NK-92 (cell line): ENCODE results near the gene MAST4.

ENCODE experiments used
- DNase-seq: peaks from one replicate; lab custom pipeline; 2025; ENCODE audit not compliant: unreplicated experiment; lab: John Stamatoyannopoulos, UW

MAST4 gene

DNA sequence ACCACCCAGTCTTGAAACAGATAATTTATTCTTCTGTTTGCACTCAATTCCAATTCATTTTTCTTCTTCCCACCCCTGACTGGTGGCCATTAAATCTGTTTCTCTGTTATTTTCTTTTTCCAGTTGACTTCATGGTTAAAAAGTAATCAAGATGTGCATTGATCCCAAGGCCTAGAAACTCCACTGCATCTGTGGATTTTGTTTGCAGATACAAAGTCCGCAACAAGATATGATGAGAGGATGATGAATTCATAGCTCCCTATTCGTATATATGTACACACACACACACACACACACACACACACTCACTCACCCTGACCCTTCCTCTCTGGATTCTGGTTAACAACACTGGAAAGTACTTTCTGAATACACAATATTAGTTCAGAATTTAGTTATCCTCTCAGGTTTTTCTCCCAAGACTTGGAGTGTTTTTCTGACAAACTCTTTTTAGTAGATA, 548.0 kb downstream of the MAST4 start:
- DNase-seq: no peak

DNA sequence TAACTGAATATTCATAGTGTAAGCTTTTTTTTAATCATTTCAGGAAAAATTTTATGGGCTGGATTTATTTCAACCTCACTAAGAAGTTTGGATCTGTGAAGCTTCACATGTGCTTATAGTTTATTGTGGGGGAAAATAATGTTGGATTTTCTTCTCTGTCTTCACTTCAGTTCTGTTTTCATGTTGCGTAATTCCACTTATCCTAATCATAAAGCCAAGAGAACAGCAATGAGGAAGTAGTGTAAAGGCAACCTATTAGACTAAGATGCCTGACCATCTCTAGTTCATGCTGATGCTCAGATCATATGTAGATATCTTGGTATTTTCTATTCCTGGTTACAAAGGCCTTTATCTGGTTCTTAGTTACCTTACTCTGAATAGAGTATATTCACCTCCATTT, 550.4 kb downstream of the MAST4 start:
- DNase-seq: no peak

DNA sequence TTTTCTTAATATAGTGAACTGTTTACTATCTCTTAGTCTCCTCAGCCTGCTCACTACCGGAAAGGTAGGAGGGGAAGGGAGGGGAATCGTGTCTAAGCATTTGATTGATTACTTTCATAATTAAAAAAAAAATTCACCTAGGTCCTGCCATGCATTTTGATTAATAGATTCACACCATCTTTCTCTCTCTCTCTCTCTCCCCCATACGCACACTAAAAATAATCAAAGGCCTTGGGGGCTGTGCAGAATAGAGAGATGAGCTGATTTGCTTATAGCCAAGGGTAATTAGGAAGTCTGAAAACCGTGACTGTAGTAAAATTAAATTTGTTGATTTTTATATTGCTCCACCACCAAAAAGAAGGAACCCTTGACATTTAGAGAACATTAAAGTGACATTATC, 550.8 kb downstream of the MAST4 start:
- no peak for DNase-seq

DNA sequence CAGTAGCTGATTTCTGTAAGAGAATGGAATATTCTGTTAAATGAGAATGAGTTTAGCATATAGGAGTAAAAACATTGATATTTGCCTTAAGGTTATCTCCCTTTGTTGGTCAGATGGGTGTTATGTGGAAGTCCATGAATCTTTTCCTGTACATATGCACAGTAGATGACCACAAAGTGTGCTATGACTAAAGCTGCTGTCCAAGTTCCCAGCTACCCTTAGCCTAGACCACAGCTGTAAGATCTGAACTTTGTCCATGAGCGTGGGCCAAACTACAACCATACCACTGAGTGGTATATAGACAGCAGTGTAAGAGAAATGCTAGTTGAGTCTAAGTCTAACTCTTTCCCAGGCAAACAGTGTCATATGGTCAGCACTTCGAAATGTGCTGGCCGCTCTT, 551.6 kb downstream of the MAST4 start:
- no peak for DNase-seq

DNA sequence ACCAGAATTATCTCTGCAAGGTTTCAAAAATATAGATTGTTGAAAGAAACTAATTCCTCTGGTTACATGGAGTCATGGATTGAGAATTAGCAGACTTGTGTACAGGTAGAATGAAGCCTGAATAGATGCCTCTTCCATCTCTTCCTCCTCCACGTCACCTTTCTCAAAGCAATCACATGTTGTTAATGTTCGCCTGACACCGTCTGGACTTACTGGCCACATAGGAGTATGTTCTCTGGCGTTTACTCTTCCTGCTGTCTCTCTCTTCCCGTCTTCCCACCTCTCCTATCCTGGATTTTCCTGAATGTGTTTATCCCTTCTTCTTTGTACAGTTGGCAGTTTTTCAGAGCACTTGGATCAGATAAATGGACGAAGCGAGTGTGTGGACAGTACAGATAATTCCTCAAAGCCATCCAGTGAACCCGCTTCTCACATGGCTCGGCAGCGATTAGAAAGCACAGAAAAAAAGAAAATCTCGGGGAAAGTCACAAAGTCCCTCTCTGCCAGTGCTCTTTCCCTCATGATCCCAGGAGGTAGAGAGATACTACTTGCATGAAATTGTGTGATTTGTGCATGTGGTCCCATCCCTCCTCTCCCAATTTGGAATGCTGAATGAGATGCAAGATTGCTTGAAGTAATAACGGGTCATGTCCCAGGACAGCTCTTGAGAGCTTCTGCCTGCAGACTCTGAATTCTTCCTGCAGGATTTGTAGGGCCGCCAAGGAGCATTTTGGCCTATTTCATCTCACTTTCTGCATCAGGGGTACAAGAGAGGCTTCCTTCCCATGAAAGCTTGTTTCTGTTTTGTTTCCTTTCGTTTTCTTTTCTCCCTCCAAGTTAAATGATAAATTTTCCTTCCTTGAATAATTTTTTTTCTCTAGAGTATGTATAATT, 553.1 kb downstream of the MAST4 start:
- no peak for DNase-seq

DNA sequence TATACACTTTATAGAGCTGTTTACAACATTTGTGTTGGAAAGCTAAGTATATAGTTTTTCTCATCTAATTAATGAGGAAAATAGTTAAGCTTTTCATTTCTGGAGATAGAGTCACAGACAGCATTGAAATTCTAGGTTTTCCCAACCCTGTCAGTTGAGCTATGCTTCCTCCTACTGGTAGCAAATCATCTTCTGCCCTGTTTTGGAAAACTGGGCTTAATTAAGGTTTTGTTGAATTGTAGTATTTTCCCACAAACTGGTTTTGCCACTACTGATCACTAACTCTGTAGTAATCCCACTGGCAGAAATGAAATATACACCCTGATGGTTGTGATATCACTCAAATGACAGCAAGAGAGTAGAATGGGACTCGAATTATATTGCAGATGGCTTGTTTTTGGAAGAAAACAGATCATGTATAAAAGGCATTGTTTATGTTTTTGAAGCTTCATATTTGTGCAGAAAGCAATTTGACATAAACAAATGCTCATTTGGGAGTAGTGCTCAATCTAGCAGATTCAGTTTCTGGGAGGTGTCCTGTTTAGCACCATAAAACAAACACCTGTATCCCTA, 553.8 kb downstream of the MAST4 start:
- no peak for DNase-seq

DNA sequence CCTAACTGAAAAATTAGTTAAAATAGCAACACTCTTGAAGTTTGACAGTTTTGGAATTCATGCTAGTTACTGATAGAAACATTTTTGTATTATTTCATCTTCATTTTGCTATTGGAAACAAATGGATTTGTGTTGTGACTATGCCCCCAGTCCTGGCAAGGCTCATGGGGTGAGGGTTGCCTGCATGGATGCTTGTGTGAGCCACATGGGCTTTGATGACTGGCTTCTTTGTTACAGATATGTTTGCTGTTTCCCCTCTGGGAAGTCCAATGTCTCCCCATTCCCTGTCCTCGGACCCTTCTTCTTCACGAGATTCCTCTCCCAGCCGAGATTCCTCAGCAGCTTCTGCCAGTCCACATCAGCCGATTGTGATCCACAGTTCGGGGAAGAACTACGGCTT, 556.2 kb downstream of the MAST4 start:
- DNase-seq: no peak

DNA sequence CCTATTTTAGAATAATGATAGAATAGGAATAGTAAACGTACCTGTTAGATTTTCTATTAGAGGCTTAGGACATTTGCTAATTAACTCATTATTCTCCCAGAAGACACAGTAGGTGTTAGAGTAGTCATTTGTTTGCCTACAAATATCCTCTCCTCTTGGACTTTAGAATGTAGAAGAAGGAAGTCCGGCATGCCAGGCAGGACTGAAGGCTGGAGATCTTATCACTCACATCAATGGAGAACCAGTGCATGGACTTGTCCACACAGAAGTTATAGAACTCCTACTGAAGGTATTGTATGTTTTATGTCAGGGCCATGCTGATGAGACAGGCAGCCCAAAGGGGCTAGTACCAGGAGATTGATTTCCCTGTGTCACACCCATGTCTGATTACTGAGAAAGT, 557.1 kb downstream of the MAST4 start:
- DNase-seq: no peak

DNA sequence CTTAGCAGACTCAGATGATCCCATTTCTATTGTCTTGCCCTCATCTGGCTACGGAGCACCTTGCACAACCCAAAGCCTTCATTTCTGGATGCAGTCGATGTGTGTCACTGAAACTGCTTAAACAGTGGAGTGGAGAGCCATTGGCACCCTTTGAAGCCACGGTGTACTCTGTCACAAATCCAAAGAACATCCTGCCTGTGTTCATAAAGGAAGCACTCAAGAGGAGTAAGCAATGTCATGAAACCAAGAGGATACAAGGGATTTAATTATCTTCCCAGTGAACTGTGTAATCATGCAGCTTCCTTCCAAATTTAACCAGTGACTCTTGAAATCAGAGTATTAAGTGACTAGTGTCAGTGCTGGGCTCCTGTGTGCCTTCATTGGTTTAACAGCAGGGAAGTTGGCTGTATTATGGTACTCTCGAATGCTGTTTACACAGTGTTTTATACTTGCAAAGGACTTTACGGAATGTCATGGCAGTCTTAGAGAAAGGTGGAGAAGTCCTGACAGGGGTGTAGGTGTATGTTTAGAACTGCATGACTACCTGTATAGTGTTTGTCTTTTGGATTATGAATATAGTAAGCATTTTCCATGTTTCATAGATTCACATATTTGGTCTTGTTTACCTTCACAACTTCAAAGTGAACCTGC, 558.5 kb downstream of the MAST4 start:
- no peak for DNase-seq

DNA sequence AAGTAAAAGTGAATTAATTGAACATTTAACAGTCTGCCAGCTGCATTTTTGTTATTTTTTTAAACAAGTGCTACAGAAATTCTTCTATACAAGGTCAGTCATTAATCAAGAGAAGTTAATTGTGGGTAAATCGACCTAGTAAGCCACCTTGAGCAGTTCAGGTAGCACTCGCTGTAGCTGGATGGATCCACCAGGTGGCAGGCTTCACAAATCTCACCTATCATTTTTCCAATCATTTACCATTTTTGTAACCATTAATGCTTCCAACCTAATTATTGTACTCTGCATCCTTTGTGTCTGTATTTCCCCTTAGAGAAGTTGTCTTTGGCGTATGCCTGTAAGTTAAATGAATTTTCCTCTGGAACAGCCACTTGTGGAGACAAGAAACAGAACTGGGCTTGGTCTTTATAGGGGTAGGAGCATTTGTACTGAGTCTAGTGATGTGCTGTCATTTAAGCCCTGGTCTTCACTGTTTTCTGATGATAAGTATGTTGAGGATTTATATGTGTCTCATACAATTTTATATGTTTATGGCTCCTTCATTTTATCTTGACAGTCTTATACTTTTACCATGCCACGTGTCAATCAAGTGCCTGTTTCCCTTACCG, 560.9 kb downstream of the MAST4 start:
- no peak for DNase-seq

DNA sequence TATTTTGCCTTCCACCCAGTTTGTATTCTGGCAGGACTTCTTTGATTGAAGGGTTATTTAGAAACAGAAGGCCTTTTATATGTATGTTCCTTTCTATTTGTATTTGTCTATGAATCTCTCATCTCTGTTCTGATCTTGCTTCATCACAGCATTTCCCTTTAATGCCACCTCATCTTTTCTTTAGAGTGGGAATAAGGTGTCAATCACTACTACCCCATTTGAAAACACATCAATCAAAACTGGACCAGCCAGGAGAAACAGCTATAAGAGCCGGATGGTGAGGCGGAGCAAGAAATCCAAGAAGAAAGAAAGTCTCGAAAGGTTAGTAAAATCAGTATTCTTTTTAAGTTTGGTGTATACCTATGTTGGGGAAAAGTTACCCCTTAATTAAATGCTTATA, 564.1 kb downstream of the MAST4 start:
- DNase-seq: no peak

DNA sequence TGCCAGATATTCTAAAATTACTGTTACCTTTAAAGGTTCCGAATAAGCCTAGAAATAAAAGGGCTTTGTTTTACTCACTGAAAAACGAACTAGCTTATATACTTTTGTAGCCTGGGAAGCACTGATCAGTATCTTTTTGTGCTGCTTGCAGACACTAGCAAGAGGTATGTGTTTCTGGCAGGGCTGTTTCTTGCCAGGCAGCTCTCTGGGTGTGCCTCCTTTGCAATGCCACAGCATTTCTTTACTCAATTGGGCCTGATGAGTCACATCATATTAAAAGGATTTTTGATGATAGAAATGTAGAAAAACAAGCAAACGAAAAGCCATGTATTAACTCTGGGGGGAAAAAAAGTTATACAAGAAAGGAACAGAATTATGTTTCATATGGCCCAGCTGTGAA, 564.8 kb downstream of the MAST4 start:
- DNase-seq: no peak

DNA sequence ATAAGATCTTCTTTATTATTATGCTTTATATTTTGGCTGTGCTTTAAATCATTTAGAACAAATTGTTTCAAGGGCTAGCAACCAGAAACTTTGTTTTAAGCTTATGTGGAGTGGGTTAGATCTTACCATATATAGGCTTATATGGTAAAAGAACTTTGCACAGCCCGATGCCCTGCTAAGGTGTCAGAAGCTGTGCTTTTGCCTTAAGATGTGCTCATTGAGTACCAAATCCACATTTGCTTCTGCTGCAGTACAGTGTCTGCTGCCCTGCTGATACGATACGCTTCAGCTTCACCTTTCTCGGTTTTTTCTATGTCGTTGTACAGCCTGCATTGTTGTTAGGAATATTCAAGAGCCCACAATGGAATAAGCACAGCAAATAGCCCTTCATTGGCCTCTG, 565.6 kb downstream of the MAST4 start:
- DNase-seq: no peak

DNA sequence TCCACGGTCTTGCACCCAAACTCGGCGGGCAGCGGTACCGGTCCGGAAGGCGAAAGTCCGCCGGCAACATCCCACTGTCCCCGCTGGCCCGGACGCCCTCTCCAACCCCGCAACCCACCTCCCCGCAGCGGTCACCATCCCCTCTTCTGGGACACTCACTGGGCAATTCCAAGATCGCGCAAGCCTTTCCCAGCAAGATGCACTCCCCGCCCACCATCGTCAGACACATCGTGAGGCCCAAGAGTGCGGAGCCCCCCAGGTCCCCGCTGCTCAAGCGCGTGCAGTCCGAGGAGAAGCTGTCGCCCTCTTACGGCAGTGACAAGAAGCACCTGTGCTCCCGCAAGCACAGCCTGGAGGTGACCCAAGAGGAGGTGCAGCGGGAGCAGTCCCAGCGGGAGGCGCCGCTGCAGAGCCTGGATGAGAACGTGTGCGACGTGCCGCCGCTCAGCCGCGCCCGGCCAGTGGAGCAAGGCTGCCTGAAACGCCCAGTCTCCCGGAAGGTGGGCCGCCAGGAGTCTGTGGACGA, 567.1 kb downstream of the MAST4 start:
- DNase-seq: no peak

DNA sequence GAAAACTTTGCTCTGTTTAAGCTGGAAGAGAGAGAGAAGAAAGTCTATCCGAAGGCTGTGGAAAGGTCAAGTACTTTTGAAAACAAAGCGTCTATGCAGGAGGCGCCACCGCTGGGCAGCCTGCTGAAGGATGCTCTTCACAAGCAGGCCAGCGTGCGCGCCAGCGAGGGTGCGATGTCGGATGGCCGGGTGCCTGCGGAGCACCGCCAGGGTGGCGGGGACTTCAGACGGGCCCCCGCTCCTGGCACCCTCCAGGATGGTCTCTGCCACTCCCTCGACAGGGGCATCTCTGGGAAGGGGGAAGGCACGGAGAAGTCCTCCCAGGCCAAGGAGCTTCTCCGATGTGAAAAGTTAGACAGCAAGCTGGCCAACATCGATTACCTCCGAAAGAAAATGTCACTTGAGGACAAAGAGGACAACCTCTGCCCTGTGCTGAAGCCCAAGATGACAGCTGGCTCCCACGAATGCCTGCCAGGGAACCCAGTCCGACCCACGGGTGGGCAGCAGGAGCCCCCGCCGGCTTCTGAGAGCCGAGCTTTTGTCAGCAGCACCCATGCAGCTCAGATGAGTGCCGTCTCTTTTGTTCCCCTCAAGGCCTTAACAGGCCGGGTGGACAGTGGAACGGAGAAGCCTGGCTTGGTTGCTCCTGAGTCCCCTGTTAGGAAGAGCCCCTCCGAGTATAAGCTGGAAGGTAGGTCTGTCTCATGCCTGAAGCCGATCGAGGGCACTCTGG, 567.8 kb downstream of the MAST4 start:
- DNase-seq: no peak

DNA sequence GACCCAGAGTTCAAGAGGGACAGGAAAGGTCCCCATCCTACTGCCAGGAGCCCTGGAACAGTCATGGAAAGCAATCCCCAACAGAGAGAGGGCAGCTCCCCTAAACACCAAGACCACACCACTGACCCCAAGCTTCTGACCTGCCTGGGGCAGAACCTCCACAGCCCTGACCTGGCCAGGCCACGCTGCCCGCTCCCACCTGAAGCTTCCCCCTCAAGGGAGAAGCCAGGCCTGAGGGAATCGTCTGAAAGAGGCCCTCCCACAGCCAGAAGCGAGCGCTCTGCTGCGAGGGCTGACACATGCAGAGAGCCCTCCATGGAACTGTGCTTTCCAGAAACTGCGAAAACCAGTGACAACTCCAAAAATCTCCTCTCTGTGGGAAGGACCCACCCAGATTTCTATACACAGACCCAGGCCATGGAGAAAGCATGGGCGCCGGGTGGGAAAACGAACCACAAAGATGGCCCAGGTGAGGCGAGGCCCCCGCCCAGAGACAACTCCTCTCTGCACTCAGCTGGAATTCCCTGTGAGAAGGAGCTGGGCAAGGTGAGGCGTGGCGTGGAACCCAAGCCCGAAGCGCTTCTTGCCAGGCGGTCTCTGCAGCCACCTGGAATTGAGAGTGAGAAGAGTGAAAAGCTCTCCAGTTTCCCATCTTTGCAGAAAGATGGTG, 568.8 kb downstream of the MAST4 start:
- DNase-seq: no peak

DNA sequence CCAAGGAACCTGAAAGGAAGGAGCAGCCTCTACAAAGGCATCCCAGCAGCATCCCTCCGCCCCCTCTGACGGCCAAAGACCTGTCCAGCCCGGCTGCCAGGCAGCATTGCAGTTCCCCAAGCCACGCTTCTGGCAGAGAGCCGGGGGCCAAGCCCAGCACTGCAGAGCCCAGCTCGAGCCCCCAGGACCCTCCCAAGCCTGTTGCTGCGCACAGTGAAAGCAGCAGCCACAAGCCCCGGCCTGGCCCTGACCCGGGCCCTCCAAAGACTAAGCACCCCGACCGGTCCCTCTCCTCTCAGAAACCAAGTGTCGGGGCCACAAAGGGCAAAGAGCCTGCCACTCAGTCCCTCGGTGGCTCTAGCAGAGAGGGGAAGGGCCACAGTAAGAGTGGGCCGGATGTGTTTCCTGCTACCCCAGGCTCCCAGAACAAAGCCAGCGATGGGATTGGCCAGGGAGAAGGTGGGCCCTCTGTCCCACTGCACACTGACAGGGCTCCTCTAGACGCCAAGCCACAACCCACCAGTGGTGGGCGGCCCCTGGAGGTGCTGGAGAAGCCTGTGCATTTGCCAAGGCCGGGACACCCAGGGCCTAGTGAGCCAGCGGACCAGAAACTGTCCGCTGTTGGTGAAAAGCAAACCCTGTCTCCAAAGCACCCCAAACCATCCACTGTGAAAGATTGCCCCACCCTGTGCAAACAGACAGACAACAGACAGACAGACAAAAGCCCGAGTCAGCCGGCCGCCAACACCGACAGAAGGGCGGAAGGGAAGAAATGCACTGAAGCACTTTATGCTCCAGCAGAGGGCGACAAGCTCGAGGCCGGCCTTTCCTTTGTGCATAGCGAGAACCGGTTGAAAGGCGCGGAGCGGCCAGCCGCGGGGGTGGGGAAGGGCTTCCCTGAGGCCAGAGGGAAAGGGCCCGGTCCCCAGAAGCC, 569.6 kb downstream of the MAST4 start:
- peak; percentile 31 for DNase-seq

DNA sequence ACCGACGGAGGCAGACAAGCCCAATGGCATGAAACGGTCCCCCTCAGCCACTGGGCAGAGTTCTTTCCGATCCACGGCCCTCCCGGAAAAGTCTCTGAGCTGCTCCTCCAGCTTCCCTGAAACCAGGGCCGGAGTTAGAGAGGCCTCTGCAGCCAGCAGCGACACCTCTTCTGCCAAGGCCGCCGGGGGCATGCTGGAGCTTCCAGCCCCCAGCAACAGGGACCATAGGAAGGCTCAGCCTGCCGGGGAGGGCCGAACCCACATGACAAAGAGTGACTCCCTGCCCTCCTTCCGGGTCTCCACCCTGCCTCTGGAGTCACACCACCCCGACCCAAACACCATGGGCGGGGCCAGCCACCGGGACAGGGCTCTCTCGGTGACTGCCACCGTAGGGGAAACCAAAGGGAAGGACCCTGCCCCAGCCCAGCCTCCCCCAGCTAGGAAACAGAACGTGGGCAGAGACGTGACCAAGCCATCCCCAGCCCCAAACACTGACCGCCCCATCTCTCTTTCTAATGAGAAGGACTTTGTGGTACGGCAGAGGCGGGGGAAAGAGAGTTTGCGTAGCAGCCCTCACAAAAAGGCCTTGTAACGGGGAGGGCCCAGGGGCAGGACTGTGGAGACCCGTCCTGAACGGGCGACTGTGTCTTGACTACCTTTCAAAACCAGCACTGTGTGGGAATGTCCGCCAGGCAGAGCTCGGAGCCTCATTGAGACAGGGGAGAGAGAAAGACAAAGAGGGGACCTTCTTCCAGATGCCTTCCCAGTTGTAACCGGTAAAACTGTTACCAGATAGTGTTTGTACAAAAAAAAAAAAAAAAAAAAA, 570.5 kb downstream of the MAST4 start:
- DNase-seq: no peak
